H1 (cell line): ENCODE measurements around the gene UBE3A. TPM values are rescaled to one million over a fixed set of nuclear protein-coding genes. Genes with fewer than 3 reads are reported as not detected.

Experiments
- CTCF ChIP-seq, 3 experiments: IDR thresholded peaks; 1 replicate in 2 of 3; 2 replicates in 1 of 3; pipeline versions ENCODE4 v1.5.1 to v1.6.1; 2011; ENCODE audit warnings: low read length in 3 of 3, mild to moderate bottlenecking in 3 of 3, inconsistent platforms in 2 of 3, low read depth in 1 of 3, moderate library complexity in 1 of 3; ENCODE audit not compliant: insufficient read depth in 1 of 3; ENCODE audit errors: control extremely low read depth in 1 of 3
- polyA plus RNA-seq, 7 experiments: library from polyadenylated mRNA; depleted of rRNA in 3 of 7; stranded (reverse) in 5 of 7; unstranded in 2 of 7; fragments of >200 nt in 5 of 7; fragments of 200-250 nt in 2 of 7; gene quantifications; 1 replicate in 5 of 7; 2 replicates in 1 of 7; 4 replicates in 1 of 7; pipeline versions ENCODE4 v1.2.1 to v1.2.3, GENCODE V29; 2011 to 2013; ENCODE audit warnings: missing spikeins in 2 of 7, mixed read lengths in 2 of 7
- total RNA-seq: library from RNA; stranded (reverse); fragmentation: NEBNext Ultra II Directional; extraction: Animal tissue kit (Norgen Biotek cat#: 25700); gene quantifications from 2 replicates; pipeline ENCODE4 v1.2.1, GENCODE V29; 2021

Gene UBE3A
- total and polyA plus RNA-seq, 2 of the 8 experiments (the other 6 are each of a cell fraction or from before 2014, with no cell fraction given) = 13.8 to 110 TPM

GRCh38 chr15:25481208-25481859 lies 42.5 kb upstream of the UBE3A start (continued):
- TF ChIP-seq CTCF (IDR thresholded peaks at IDR 0.05; ENCODE audit: control extremely low read depth in 1 of 3, insufficient read depth in 1 of 3, low read depth in 1 of 3, low read length in 3 of 3) = no peak
